Measurements from ENCODE around the gene TLE1.

TLE1 gene

DNA sequence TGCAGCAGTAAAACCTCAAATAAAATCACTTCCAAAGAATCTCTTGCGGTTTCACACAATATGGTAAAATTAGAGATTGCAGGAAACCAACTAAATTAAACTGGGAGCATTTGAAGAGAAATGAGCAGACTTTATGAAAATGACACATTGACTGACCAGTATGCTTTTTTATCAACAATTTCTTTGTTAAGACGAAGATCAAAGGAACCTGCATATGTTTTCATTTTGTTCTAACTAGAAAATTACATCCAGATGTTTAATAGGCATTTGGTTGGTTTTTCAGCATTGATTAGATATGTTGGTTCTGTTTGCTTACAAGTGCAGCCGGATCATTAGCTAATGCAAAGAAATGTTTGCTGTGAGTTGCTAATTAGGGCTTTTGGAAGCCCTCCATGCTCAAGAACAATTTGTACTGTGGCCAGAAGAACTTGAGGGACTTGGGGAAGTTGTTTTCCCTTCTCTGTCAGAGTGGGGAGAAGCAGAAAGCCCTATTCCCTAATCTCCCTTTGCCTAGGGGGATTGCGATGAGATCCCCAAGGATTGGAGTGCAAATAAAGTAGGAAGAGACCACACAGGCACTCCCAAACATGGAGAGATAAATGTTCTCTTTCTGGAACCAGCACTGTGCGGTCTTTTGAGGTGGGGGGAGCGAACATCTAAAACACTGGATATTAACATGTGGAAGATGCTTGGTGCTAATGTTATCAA is 4.5 kb upstream of the TLE1 start:
- TF ChIP-seq ZNF274 (IDR thresholded peaks at IDR 0.05; ENCODE audit: low read depth, low read length), result no peak
- H3K4me3 ChIP-seq (ENCODE audit: low read length), result no peak overlapping the region

DNA sequence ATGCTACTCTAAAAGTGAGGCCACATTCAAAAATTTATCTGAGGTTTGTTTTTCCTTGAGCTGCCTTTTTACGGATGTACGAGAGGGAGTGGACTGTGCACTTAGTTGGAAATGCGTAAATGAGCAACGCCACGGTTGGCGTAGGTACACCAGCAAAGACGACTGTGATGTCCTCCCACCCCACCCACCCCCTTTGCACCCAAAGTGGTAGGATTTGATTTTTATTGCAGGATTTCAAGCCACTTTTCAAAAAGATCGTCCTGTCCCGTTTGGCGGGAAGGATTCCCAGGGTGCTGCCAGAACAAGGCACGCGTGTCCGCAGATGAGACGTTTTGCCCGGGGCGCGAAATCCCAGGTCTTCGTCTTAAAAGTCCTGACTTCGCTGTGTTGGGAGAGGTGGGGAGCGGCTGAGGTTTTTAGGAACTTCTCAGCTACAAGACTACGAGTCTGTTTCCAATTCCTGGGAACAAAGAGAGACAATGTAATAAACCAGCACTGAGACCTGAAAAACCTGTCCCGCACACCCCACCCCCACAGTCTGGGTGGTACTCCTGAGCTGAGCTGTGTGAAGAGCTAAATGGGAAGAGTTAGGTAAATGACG is 1.0 kb upstream of the TLE1 start:
- H3K4me3 ChIP-seq (ENCODE audit: low read length), result peak overlapping the region; percentile 59
- no peak for TF ChIP-seq ZNF274 (IDR thresholded peaks at IDR 0.05; ENCODE audit: low read depth, low read length)

- H3K4me3 ChIP-seq (ENCODE audit: low read length), result peak overlapping the region; percentile 21; the same call in 1 of the 2 replicates
Observed at GRCh38 chr9:81689093-81689342, 329 bp downstream of the TLE1 start.

DNA sequence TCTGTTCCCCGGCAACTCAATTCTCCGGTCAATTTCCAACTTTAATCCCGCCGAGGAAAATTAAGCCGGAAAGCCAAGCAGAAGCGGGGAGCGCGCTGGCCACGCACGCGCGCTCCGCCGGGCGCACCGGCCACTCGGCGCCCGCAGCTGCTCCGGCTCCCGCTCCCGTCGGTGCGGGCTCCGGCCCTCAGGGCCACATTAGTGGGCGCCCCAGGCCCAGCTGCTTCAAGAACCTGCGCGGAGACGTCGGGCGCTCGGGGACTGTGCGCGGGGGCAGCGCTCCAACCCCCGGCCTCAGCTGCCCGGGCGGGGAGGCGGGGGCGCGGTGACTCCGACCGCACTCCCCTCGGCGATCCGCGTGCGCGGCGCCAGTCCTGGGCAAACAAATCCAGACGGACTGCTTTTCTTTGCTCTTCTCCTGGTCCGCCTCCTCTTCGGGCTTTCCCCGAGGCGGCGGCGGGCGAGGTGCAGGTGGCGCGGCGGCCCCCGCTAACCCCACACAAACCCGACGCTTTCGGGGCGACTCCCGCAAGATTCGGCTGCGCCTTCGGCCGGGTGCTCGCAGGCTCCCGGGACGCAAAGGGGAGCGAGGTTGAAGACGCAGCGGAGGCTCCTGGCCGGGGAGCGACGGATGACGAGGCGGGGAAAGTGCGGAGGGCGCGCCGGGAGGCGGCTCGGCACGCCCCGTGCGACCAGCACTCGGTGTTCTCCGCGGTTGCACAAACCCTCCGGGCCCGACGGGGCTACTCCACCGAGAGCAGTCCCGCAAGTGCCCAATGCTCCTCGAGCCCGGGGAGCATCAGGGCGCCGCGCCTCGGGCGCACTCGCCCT is 870 bp downstream of the TLE1 start:
- peak overlapping the region; percentile 24 for H3K4me3 ChIP-seq (ENCODE audit: low read length)

- TF ChIP-seq ZNF274 (IDR thresholded peaks at IDR 0.05; ENCODE audit: low read depth, low read length), result no peak
- peak overlapping the region; percentile 7; the same call in 1 of the 2 replicates for H3K4me3 ChIP-seq (ENCODE audit: low read length)
Observed at GRCh38 chr9:81687521-81688261, 1.7 kb downstream of the TLE1 start.

DNA sequence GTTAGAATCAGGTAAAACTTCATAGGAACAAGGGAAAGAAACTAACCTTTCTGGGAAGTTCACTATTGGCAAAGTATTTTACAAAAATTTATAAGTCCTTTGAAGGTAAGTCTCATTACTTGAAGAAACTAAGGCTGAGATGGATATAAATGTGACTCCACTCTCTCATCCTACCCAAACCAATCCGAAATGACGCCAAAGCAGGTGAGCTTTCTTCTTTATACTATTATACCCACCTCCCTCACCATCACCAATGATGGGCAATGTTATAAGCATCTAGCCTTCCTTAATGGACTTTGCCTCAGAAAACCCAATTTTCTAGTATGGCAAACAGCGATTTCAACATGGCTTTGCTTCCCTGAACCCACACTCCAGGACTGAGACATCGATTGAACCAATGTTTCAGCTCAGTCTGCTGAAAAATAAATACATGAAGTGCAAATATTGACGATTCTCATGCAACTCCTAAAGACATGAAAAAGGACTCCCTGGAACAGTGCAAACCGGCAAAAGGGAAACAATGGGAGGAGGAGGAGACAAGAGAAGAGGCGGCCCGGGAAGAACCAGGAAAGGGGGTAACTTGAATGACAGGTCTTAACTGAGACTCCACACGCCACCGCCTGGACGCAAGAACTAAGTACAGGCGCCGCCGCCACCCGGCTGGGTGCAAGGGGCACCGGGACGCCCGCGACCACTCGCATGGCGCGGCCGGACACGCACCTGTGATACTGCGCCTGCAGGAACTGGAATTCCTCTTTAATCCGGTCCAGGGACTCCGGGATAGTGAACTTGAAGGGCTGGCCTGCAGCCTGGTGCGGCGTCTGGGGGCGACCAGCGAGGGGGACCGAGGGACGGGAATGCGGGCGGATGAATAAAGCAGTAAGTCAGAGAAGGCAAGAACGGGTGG is 2.5 kb downstream of the TLE1 start:
- peak overlapping the region; percentile 18; the same call in 1 of the 2 replicates for H3K4me3 ChIP-seq (ENCODE audit: low read length)
- no peak for TF ChIP-seq ZNF274 (IDR thresholded peaks at IDR 0.05; ENCODE audit: low read depth, low read length)

GRCh38 chr9:81685763-81686613 is 3.4 kb downstream of the TLE1 start:
- H3K4me3 ChIP-seq (ENCODE audit: low read length), result no peak overlapping the region; the same call in 1 of the 2 replicates
- no peak for TF ChIP-seq ZNF274 (IDR thresholded peaks at IDR 0.05; ENCODE audit: low read depth, low read length)

- H3K4me3 ChIP-seq (ENCODE audit: low read length), result no peak overlapping the region
- TF ChIP-seq ZNF274 (IDR thresholded peaks at IDR 0.05; ENCODE audit: low read depth, low read length), result no peak
Observed at GRCh38 chr9:81684635-81685034, 4.7 kb downstream of the TLE1 start.

GRCh38 chr9:81683704-81684103 is 5.6 kb downstream of the TLE1 start:
- no peak overlapping the region for H3K4me3 ChIP-seq (ENCODE audit: low read length)
- TF ChIP-seq ZNF274 (IDR thresholded peaks at IDR 0.05; ENCODE audit: low read depth, low read length), result no peak

DNA sequence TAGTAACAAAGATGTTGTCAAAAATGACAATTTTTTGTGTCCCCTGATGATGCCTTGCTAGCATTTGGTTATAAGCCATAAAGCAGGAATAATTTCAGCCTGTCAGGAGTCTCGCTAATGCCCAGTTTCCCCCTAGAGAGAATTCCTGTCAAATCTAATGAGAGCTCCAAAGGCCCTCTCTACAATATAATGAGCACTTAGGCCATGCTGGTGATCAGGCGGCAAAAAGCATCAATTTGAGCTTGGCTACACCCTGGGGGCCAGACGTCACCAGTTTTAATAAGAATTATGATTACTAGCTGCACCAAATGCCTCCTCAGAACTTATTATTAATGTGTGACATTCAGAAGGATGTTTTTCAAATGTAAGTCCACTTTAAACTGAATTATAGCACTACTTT is 6.1 kb downstream of the TLE1 start:
- no peak for TF ChIP-seq ZNF274 (IDR thresholded peaks at IDR 0.05; ENCODE audit: low read depth, low read length)
- no peak overlapping the region for H3K4me3 ChIP-seq (ENCODE audit: low read length)

GRCh38 chr9:81682797-81683196 is 6.5 kb downstream of the TLE1 start:
- no peak overlapping the region for H3K4me3 ChIP-seq (ENCODE audit: low read length)
- TF ChIP-seq ZNF274 (IDR thresholded peaks at IDR 0.05; ENCODE audit: low read depth, low read length), result no peak

- TF ChIP-seq ZNF274 (IDR thresholded peaks at IDR 0.05; ENCODE audit: low read depth, low read length), result no peak
- H3K4me3 ChIP-seq (ENCODE audit: low read length), result no peak overlapping the region
Observed at GRCh38 chr9:81682177-81682576, 7.2 kb downstream of the TLE1 start.

- TF ChIP-seq ZNF274 (IDR thresholded peaks at IDR 0.05; ENCODE audit: low read depth, low read length), result no peak
Observed at GRCh38 chr9:81680506-81680905, 8.8 kb downstream of the TLE1 start.

More at GRCh38 chr9:81680506-81680905, 8.8 kb downstream of the TLE1 start:
- H3K4me3 ChIP-seq (ENCODE audit: low read length), result no peak overlapping the region

All from GM08714 (cell line).